ENCODE data around the gene CHRNA4. TPM values are rescaled to one million over a fixed set of nuclear protein-coding genes. Genes with fewer than 3 reads are reported as not detected.

Gene CHRNA4
- total and polyA plus RNA-seq, 10 of the 15 experiments (the other 5 are each of a cell fraction or from before 2014, with no cell fraction given) = 0.04 to 0.41 (median 0.06) TPM; not detected in 5

GRCh38 chr20:63293871-63294535 is 67.1 kb downstream of the CHRNA4 start:
- 31% methylated on average over 14 of the region's 22 CpGs for WGBS (ENCODE audit: insufficient coverage, insufficient replicate concordance, low lambda C conversion rate, missing lambda C conversion rate)
- RAD21 ChIA-PET (ENCODE audit: unreplicated experiment) = interaction anchor here (0.6 kb wide), 1 partner anchor 15 kb away, joined by 3 read pairs; no protein-coding TSS in a partner anchor
- in situ Hi-C loops (cut with MboI) (no loop called here), intact Hi-C loops (cut with micrococcal nuclease; ENCODE audit: unreplicated experiment) (no loop called here)
- CTCF ChIA-PET = interaction anchor here (2.7 kb wide), 1 partner anchor 71 kb away, joined by 8 read pairs; no protein-coding TSS in a partner anchor
- ATAC-seq (no peak), FAIRE-seq (no peak), DNase-seq (ENCODE audit: low read depth, low spot score) (no peak)
- H3K4me3 ChIP-seq = no peak overlapping the region
- no peak overlapping the region for H3K9ac ChIP-seq (ENCODE audit: control insufficient read depth, insufficient read depth, low read length)
- no peaks in the 10 kb centered on the region for H3K79me2 ChIP-seq (ENCODE audit: control insufficient read depth, insufficient read depth, low read length)
- H3K27me3 ChIP-seq (replicated peaks in 1 of 2; ENCODE audit: control insufficient read depth in 2 of 2, insufficient read depth in 2 of 2, low read length in 1 of 2) = no peaks in the 10 kb centered on the region; a peak in 1 of 4 replicates
- SMC1A ChIA-PET (ENCODE audit: uncharacterized antibody, unreplicated experiment) = no interaction called here
- H3K27ac ChIP-seq (ENCODE audit: control insufficient read depth, insufficient read depth) = no peak overlapping the region
- no peak overlapping the region for H3K4me2 ChIP-seq (ENCODE audit: control insufficient read depth, insufficient read depth)
- no peaks in the 10 kb centered on the region for H3K36me3 ChIP-seq (ENCODE audit: control insufficient read depth in 2 of 2, insufficient read depth in 2 of 2, low read length in 1 of 2)
- POLR2A ChIA-PET = no interaction called here
- TF ChIP-seq ATF7 (IDR thresholded peaks at IDR 0.05; ENCODE audit: low read depth) = no peak
- TF ChIP-seq USF2 (IDR thresholded peaks at IDR 0.05; ENCODE audit: borderline replicate concordance, low read depth, low read length) = no peak
- TF ChIP-seq RCOR1 (conservative IDR thresholded peaks at IDR 0.05; ENCODE audit: low read depth, low read length) = no peak
- TF ChIP-seq, protein P1, sequence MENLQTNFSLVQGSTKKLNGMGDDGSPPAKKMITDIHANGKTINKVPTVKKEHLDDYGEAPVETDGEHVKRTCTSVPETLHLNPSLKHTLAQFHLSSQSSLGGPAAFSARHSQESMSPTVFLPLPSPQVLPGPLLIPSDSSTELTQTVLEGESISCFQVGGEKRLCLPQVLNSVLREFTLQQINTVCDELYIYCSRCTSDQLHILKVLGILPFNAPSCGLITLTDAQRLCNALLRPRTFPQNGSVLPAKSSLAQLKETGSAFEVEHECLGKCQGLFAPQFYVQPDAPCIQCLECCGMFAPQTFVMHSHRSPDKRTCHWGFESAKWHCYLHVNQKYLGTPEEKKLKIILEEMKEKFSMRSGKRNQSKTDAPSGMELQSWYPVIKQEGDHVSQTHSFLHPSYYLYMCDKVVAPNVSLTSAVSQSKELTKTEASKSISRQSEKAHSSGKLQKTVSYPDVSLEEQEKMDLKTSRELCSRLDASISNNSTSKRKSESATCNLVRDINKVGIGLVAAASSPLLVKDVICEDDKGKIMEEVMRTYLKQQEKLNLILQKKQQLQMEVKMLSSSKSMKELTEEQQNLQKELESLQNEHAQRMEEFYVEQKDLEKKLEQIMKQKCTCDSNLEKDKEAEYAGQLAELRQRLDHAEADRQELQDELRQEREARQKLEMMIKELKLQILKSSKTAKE (IDR thresholded peaks at IDR 0.05; ENCODE audit: low read depth, poor library complexity, severe bottlenecking) = no peak
- no peak for TF ChIP-seq CEBPB (IDR thresholded peaks at IDR 0.05; ENCODE audit: borderline replicate concordance in 1 of 2, low read depth in 2 of 2, low read length in 2 of 2)
- TF ChIP-seq SUZ12 (IDR thresholded peaks at IDR 0.05; ENCODE audit: unreplicated experiment) = no peak
- H4K20me1 ChIP-seq (ENCODE audit: control insufficient read depth, insufficient read depth) = no peaks in the 10 kb centered on the region
- H3K4me1 ChIP-seq (ENCODE audit: control insufficient read depth, insufficient read depth, low read length) = no peaks in the 10 kb centered on the region
- no peak overlapping the region for H2AFZ ChIP-seq (ENCODE audit: control insufficient read depth, low read depth, low read length)
- BruUV-seq (replicated peaks) = no TSS peak
- H3K9me3 ChIP-seq (replicated peaks; ENCODE audit: control insufficient read depth, insufficient read depth, low read length) = no peaks in the 10 kb centered on the region
